HG03521 (cell line): ENCODE measurements around the gene MLLT10.
"Not testable (repeated sequence)": the region's sequence is repeated elsewhere in the genome, so short reads cannot be mapped to it uniquely, and the experiment has no call there.

Source experiments
- ATAC-seq: cut with Tn5 transposase; IDR thresholded peaks from one replicate; pipeline ENCODE4 v1.9.1; 2021; ENCODE audit warnings: mild to moderate bottlenecking, moderate library complexity; ENCODE audit not compliant: unreplicated experiment

Gene MLLT10

GRCh38 chr10:21574514-21574913, 40.5 kb downstream of the MLLT10 start:
- not testable (repeated sequence) for ATAC-seq

- no peak for ATAC-seq
Measured at GRCh38 chr10:21579291-21579690, 45.3 kb downstream of the MLLT10 start.

DNA sequence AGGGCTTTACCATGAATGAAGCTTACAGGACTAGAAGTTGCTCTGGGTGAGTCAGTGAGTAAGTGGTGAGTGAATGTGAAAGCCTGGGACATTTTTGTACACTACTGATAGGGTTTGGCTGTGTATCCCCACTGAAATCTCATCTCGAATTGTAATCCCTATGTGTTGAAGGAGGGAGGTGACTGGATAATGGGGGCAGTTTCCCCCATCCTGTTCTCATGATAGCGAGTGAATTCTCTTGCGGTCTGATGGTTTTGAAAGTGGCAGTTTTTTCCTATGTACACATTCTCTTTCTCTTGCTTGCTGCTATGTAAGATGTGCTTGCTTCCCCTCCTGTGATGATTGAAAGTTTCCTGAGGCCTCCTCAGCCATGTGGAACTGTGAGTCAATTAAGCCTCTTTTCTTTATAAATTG, 47.4 kb downstream of the MLLT10 start:
- peak; percentile 61 for ATAC-seq

DNA sequence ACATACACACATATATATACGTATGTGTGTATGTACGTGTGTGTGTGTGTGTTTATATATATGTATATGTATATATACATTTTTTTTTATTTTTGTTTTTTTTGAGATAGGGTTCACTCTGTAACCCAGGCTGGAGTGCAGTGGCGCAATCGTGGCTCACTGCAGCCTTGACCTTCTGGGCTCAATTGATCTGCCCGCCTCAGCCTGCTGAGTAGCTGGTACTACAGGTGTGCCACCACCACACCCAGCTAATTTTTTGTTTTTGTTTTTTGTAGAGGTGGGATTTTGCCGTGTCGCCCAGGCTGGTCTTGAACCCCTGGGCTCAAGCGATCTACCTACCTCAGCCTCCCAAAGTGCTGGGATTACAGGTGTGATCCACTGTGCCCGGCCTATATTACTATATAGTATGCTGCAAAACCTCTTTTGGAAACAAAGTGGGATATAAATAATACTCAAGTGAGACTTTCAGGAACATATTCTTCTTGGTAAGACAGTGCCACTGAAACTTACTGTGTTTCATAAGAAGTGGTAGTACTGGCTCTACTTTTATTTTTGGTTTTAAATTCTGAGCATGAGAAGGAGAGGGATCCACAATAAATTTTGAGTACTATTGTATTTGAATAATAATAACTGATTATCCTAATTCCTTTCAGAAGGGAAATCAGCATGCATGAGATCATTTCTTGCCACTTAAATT, 51.0 kb downstream of the MLLT10 start:
- ATAC-seq: no peak

DNA sequence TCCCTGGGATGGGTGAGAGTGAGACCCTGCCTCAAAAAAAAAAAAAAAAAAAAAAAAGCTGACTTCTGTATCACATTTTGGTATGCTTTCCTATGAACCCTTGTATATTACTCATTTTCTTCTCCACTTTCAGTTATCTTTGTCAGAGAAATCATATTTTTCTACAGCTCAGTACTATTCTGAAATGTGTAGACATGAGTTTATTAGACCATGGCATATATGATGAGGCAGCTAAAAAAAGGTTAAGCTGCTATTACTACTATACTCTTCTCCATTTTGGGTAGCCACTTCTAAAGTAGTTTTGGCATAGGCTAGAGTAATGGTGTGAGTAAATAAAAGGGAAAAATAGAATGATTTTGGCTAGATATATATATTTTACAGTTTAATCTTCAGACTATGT, 53.4 kb downstream of the MLLT10 start:
- no peak for ATAC-seq

DNA sequence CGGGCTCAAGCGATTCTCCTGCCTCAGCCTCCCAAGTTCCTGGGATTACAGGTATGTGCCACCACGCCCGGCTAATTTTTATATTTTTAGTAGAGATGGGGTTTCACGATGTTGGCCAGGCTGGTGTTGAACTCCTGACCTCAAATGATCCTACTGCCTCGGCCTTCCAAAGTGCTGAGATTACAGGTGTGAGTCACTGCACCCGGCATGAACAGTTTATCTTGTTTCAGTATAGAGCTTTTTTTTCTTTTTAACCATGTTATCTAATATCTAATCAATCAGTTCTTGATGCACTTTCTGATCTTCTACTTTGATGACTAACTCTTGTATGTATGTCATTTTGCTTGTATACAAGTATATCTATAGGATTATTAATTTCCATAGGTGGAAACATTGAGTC, 54.1 kb downstream of the MLLT10 start:
- not testable (repeated sequence) for ATAC-seq

DNA sequence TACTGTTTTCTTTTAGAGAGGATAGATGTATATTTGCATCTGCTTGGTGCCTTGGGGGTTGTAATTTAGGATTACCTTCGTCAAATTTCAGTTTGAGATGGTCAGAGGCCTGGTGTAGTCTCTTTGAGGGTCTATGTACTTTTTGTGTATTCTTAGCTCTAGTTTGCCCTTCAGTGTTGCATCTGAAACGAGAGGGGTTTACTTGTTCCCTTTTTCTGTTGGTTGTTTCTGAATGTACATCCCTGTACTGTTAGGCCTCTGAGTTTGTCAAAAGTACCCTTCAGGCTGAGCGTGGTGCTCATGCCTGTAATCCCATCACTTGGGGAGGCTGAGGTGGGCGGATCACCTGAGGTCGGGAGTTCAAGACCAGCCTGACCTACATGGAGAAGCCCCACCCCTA, 60.0 kb downstream of the MLLT10 start:
- no peak for ATAC-seq

DNA sequence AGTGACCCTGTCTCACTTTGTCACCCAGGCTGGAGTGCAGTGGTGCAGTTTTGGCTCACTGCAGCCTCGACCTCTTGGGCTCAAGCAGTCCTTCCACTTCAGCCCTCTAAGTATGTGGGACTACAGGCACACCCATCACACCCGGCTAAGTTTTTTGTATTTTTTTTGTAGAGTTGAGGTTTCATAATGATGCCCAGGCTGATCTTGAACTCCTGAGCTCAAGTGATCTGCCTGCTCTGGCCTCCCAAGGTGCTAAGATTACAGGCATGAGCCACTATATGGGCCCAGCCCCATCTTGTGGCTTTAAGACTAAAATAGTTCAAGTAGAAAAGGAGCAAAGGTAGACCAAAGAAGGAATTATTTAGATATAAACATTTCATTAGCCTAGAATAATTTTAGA, 65.5 kb downstream of the MLLT10 start:
- no peak for ATAC-seq

- ATAC-seq: no peak
Measured at GRCh38 chr10:21600804-21601433, 66.9 kb downstream of the MLLT10 start.

GRCh38 chr10:21602313-21602712, 68.3 kb downstream of the MLLT10 start:
- ATAC-seq: no peak

DNA sequence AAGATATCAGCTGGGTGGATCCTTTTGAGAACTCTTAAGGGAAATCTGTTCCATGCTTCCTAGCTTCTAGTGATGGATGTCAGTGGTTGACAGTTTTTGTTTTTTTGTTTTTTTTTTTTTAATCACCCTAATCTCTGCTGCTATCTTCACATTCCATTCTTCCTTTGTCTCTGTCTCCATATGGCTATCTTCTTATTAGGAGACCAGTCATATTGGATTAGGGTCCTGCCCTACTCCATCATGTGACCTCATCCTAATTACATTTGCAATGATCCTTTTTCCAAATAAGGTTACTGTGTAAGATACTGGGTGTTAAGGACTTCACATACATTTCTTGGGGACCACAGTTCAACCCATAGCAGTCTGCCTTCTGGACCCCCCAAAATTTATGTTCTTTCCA, 69.7 kb downstream of the MLLT10 start:
- no peak for ATAC-seq

DNA sequence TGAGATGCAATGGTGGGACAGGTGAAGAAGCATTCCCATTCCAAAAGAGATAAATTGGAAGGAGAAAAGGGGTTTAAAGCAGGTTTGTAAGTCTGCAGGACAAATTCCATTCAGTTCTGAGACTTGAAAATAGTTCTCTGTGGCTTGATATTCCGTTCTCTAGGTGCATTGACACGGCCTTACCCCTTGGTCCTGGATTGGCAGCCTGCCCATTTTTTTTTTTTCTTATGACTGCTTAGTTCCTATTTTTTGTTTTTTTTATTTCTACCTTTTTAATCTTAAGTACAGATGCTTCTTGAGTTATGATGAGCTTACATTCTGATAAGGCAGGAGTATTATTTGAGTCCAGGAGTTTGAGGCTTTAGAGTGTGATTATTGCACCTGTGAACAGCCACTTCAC, 70.6 kb downstream of the MLLT10 start:
- ATAC-seq: no peak

DNA sequence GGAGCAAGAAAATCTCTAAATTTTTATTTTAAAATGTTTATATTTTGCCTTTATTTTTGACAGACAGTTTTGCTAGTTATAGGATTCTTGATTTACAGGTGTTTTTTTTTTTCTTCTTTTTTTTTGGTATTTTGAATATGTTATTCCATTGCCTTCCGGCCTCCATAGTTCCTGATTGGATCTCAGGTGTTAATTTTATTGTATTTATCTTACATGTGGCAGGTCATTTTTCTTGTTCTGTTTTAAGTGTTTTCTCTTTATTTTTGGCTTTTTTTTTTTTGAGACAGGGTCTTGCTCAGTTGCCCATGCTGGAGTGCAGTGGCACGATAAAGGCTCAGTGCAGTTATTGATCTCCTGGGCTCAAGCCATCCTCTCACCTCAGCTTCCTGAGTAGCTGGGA, 73.9 kb downstream of the MLLT10 start:
- ATAC-seq: no peak

DNA sequence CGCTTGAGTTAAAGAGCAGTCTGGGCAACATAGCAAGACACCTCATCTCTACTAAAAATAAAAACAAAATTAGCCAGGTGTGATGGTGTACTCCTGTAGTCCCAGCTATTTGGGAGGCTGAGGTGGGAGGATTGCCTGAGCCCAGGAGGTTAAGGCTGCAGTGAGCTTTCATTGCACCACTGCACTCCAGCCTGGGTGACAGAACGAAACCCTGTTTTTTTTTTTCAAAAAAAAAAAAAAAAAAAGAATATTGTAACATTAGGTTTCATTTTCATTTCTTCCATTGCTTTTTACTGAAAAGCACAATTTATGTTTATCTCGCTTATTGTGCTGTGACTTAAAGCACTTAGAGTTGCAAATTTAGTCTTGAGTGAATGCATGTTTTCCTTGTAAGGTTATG, 80.0 kb downstream of the MLLT10 start:
- ATAC-seq: no peak

DNA sequence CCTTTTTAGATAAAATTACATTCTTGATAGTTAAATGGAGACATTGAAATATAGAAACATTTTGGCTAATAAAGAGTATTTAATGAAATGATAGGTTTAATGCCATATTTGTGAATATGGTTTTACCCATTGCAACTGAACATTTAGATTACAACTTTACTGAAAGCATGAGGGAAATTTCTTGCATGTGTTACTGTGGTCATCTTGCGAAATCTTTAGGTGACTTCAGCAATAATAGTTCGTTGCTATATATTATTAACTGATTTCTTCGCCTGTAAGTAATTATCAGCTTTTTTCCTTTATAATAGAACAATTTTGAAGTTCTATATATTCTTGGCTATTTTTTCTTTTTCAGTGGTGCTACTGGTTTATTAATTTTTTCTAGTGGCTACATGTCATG, 83.2 kb downstream of the MLLT10 start:
- ATAC-seq: no peak

GRCh38 chr10:21623291-21623690, 89.3 kb downstream of the MLLT10 start:
- no peak for ATAC-seq

- ATAC-seq: not testable (repeated sequence)
Measured at GRCh38 chr10:21624421-21624820, 90.4 kb downstream of the MLLT10 start.

DNA sequence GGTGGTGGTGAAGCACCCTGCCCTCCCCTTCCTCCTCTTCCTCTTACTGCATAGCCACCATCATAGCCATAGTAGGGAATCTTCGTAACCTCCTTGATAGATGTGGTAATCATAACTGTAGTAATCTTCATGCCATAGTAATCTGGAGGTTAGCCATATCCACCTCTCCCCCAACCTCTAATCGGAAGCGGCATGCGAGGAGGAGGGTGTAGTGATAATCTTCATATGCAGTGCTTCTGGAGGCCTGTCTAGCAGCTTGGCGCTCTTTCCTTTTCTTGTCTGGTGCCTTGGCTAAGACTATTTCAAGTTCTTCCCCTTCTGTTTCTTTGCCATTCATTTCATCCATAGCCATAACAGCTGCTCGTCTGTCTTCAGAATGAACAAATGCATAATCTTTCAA, 90.9 kb downstream of the MLLT10 start:
- ATAC-seq: no peak

GRCh38 chr10:21625623-21626229, 91.7 kb downstream of the MLLT10 start:
- ATAC-seq: no peak

DNA sequence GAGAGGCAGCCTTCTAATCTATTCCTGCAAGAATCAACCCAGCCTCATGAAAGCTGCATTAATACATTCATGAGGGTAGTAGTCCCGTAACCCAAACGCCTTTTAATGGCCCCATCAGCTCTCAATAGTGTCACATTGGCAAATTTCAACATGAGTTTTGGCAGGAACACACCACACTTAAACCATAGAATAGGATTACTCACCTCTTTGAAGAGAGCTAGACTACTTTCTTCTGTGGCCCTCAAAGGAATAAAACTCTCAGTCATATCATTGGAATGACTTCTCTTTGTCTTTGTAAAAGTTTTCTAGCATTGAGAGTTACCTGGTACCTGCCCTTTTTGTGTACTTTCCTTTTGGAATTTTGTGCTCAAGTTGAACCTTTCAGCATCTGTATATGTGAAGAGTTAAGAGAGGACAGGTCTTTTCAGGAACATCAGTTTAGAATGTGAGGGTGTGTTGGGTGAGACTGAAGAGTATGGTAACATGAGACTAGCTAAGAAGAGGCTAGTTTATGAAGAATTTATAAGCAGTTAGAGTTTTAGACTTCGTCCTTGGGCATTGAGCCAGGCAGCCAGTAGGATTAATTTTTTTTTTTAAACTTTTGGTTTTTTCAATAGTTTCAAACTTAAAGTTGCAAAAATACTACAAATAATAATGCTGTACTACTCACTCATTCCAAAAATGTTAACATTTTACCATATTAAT, 92.6 kb downstream of the MLLT10 start:
- no peak for ATAC-seq

DNA sequence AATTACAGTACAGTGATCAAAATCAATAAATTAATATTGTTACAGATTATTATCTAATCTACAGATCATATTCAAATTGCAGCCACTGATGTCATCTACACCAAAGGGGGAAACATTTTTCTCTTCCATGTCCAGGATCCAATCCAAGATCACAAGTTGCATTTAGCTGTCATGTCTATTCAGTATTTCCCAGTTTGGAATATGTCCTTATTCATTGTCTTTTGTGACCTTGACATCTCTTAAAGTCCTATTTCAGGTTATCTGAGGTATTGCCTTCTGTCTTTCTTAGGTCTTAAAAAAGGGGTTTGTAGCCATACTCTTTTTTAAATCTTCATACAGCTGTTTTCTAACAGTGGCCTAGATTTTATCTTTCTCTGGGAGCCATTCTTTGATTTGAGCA, 93.3 kb downstream of the MLLT10 start:
- ATAC-seq: no peak

GRCh38 chr10:21628023-21628422, 94.0 kb downstream of the MLLT10 start:
- no peak for ATAC-seq
